ENCODE results near the gene TCN2. TPM values are rescaled to one million over a fixed set of nuclear protein-coding genes. Genes with fewer than 3 reads are reported as not detected.

TCN2 gene
- total RNA-seq, 1 experiment from 2014 or later = 0.93 TPM

GRCh38 chr22:30665266-30665665, 58.3 kb downstream of the TCN2 start:
- no peak for DNase-seq
- Histone ChIP-seq H2AFZ (ENCODE audit: low read length) (no peak overlapping the region), H3K9me2 (replicated peaks; ENCODE audit: insufficient read depth, low read length) (no peaks in the 10 kb centered on the region), H3K27me3 (ENCODE audit: low read length) (no peaks in the 10 kb centered on the region), H3K36me3 (ENCODE audit: insufficient read depth, low read length) (no peaks in the 10 kb centered on the region), H3K4me2 (ENCODE audit: low read depth, low read length, poor library complexity, severe bottlenecking) (no peak overlapping the region), H3K4me1 (ENCODE audit: low read length) (peaks cover 19% of the 10 kb centered on the region), H4K20me1 (ENCODE audit: insufficient read depth, low read depth, low read length) (no peaks in the 10 kb centered on the region), H3K27ac (ENCODE audit: low read length) (no peak overlapping the region), H3K9ac (ENCODE audit: low read length) (no peak overlapping the region), H3K4me3 (ENCODE audit: low read length) (no peak overlapping the region), H3K79me2 (ENCODE audit: low read length) (no peaks in the 10 kb centered on the region), H3K9me3 (ENCODE audit: low read length) (no peaks in the 10 kb centered on the region)

DNA sequence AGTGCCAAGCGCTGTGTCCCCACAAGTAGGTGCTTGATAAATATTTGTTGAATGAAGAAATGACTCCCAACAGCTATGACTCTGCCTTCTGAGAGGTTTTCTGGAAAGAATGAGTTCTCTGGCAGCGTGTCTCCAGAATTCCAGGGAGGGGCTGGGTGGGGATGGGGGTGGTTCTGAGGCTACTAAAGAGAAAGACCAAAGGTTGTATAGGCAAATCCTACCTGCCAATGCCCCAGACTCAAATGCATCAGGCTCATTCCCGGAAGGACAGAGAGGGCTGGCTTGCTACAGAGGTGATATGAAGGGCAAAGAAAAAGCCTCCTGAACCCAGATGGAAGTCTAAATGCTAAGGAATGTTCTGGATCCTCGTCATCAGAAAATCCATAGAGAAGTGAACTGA, 58.8 kb downstream of the TCN2 start:
- Histone ChIP-seq H3K4me3 (ENCODE audit: low read length) (no peak overlapping the region), H2AFZ (ENCODE audit: low read length) (no peak overlapping the region), H3K79me2 (ENCODE audit: low read length) (no peaks in the 10 kb centered on the region), H3K9ac (ENCODE audit: low read length) (no peak overlapping the region), H3K27me3 (ENCODE audit: low read length) (no peaks in the 10 kb centered on the region), H3K36me3 (ENCODE audit: insufficient read depth, low read length) (no peaks in the 10 kb centered on the region), H3K9me3 (ENCODE audit: low read length) (no peaks in the 10 kb centered on the region), H3K27ac (ENCODE audit: low read length) (no peak overlapping the region), H4K20me1 (ENCODE audit: insufficient read depth, low read depth, low read length) (no peaks in the 10 kb centered on the region), H3K4me1 (ENCODE audit: low read length) (peaks cover 19% of the 10 kb centered on the region), H3K4me2 (ENCODE audit: low read depth, low read length, poor library complexity, severe bottlenecking) (peak overlapping the region; percentile 15), H3K9me2 (replicated peaks; ENCODE audit: insufficient read depth, low read length) (no peaks in the 10 kb centered on the region)
- no peak for DNase-seq

DNA sequence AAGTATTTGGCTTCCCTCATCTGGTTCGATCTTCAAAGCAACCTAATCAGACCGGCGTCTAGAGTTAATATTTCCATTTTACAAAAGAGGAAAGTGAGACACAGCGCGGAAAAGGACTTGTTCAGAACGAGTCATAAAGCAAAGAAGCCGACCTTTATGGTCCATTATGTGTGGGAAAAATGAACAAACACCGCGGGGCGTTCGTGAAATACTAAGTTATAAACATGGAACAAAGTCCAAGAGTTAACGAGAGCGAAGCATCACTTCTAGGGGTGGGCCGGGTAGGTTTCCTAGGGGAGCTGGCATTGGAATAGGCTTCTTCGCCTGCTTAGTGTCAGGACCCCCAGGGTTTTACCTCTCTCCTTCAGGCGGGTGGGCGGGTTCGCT, 60.1 kb downstream of the TCN2 start:
- Histone ChIP-seq H3K4me3 (ENCODE audit: low read length) (peak overlapping the region; percentile 86), H3K27ac (ENCODE audit: low read length) (no peak overlapping the region), H3K27me3 (ENCODE audit: low read length) (no peaks in the 10 kb centered on the region), H3K36me3 (ENCODE audit: insufficient read depth, low read length) (no peaks in the 10 kb centered on the region), H3K4me1 (ENCODE audit: low read length) (peaks cover 19% of the 10 kb centered on the region), H2AFZ (ENCODE audit: low read length) (peak overlapping the region; percentile 78), H4K20me1 (ENCODE audit: insufficient read depth, low read depth, low read length) (no peaks in the 10 kb centered on the region), H3K9me3 (ENCODE audit: low read length) (no peaks in the 10 kb centered on the region), H3K9me2 (replicated peaks; ENCODE audit: insufficient read depth, low read length) (no peaks in the 10 kb centered on the region), H3K4me2 (ENCODE audit: low read depth, low read length, poor library complexity, severe bottlenecking) (peak overlapping the region; percentile 95), H3K79me2 (ENCODE audit: low read length) (no peaks in the 10 kb centered on the region), H3K9ac (ENCODE audit: low read length) (peak overlapping the region; percentile 77)
- DNase-seq = peak; percentile 42

DNA sequence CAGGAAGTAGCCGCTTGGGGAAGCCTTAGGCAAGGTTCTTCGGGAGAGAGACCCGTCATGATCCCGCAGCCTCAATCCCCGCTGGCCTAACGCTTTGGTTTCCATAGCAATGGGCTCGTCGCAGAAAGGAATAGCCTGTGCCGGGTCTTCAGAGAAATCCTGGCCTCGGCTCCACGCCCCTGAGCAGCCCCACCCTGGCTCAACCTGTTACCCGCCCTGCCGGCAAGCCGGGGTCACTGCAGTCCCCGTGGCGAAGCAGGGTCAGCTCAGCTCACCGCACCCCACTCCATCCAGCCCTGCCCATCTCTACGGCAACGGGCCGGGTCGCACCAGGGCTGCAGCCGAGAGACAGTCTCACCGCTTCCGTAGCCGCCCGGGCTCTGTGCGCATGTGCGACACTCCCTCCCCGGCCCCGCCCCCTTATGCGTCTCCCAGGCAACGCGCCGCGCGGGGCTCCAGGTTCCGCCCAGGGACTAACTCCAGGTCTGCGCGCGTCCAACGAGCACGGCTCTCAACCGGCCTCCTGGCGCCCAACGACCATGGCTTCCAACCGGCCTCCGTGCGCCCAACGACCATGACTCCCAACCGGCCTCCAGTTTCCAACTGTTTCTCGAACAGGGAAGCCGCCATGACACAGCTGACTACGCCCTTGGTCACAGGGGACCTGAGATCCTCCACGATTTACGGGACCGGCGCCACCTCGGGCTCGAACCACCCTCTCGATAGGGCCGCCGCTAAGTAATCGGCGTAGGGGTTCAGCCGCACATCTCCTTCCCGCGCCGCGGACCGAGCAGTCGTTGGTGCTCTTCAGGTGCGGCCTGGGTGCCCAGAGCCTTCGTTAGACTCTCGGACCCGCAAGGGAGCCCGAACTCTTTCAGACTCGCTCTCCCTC, 60.8 kb downstream of the TCN2 start, which contains the start of gene DUSP18:
Gene DUSP18, minus strand, starts transcription at position 382 of the 892 bp plus-strand sequence. CDS start 3,872 bp downstream, outside the sequence.
- Histone ChIP-seq H3K9me3 (ENCODE audit: low read length) (no peaks in the 10 kb centered on the region), H3K9ac (ENCODE audit: low read length) (peak within 1 kb of the TSS; percentile 77), H3K4me2 (ENCODE audit: low read depth, low read length, poor library complexity, severe bottlenecking) (peak within 1 kb of the TSS; percentile 95), H4K20me1 (ENCODE audit: insufficient read depth, low read depth, low read length) (no peaks in the 10 kb centered on the region), H3K36me3 (ENCODE audit: insufficient read depth, low read length) (no peaks in the 10 kb centered on the region), H3K27ac (ENCODE audit: low read length) (no peak within 1 kb of the TSS), H3K4me1 (ENCODE audit: low read length) (peaks cover 19% of the 10 kb centered on the region), H2AFZ (ENCODE audit: low read length) (peak within 1 kb of the TSS; percentile 78), H3K9me2 (replicated peaks; ENCODE audit: insufficient read depth, low read length) (no peaks in the 10 kb centered on the region), H3K27me3 (ENCODE audit: low read length) (no peaks in the 10 kb centered on the region), H3K79me2 (ENCODE audit: low read length) (no peaks in the 10 kb centered on the region), H3K4me3 (ENCODE audit: low read length) (peak within 1 kb of the TSS; percentile 86)
- peak; percentile 96 for DNase-seq

DNA sequence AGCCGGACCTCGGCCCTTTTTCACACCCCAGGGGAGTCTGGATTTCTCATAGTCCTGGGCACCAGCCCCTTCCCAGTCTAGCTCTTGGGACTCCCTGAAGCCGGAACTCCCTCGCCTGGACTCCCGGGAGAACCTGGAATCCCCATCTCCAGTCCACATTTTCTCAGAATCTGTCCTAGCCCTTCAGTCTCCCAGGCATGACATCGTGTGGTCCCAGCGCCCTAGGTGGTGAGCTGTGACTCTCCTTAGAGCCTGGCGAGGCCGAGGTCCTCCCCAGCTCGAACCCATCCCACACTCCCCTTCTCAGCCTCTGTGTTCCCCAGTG, 61.4 kb downstream of the TCN2 start:
- Histone ChIP-seq H3K4me2 (ENCODE audit: low read depth, low read length, poor library complexity, severe bottlenecking) (peak overlapping the region; percentile 95), H3K36me3 (ENCODE audit: insufficient read depth, low read length) (no peaks in the 10 kb centered on the region), H3K4me3 (ENCODE audit: low read length) (peak overlapping the region; percentile 86; the same call in 1 of the 2 replicates), H3K79me2 (ENCODE audit: low read length) (no peaks in the 10 kb centered on the region), H3K27ac (ENCODE audit: low read length) (no peak overlapping the region), H3K9me3 (ENCODE audit: low read length) (no peaks in the 10 kb centered on the region), H4K20me1 (ENCODE audit: insufficient read depth, low read depth, low read length) (no peaks in the 10 kb centered on the region), H3K9me2 (replicated peaks; ENCODE audit: insufficient read depth, low read length) (no peaks in the 10 kb centered on the region), H3K27me3 (ENCODE audit: low read length) (no peaks in the 10 kb centered on the region), H3K4me1 (ENCODE audit: low read length) (peaks cover 19% of the 10 kb centered on the region), H3K9ac (ENCODE audit: low read length) (no peak overlapping the region), H2AFZ (ENCODE audit: low read length) (no peak overlapping the region; the same call in 1 of the 2 replicates)
- DNase-seq = no peak

DNA sequence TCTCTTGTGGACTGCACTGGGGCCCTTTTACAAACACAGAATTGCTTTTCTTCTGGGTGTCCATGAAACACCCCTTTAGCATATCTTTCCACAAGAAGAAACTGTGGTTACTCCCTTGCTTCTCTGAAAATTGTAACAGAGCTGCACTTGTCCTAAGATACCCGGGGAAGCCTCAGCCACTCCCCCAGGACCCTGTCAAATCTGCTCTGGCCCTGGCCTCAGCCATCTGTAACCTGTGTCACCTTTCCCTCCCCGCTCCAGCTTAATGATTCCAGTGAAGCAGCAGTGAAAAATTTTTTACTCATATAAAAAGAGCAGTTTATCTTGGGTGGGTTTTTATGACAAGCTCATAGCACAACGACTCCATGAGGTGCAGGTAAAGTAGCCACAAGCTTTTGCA, 64.1 kb downstream of the TCN2 start:
- Histone ChIP-seq H3K4me3 (ENCODE audit: low read length) (no peak overlapping the region), H3K4me2 (ENCODE audit: low read depth, low read length, poor library complexity, severe bottlenecking) (no peak overlapping the region), H3K27me3 (ENCODE audit: low read length) (no peaks in the 10 kb centered on the region), H3K9ac (ENCODE audit: low read length) (no peak overlapping the region), H3K9me2 (replicated peaks; ENCODE audit: insufficient read depth, low read length) (no peaks in the 10 kb centered on the region), H3K36me3 (ENCODE audit: insufficient read depth, low read length) (no peaks in the 10 kb centered on the region), H3K4me1 (ENCODE audit: low read length) (peaks cover 17% of the 10 kb centered on the region), H3K9me3 (ENCODE audit: low read length) (no peaks in the 10 kb centered on the region), H4K20me1 (ENCODE audit: insufficient read depth, low read depth, low read length) (no peaks in the 10 kb centered on the region), H3K27ac (ENCODE audit: low read length) (no peak overlapping the region), H2AFZ (ENCODE audit: low read length) (no peak overlapping the region), H3K79me2 (ENCODE audit: low read length) (no peaks in the 10 kb centered on the region)
- no peak for DNase-seq

DNA sequence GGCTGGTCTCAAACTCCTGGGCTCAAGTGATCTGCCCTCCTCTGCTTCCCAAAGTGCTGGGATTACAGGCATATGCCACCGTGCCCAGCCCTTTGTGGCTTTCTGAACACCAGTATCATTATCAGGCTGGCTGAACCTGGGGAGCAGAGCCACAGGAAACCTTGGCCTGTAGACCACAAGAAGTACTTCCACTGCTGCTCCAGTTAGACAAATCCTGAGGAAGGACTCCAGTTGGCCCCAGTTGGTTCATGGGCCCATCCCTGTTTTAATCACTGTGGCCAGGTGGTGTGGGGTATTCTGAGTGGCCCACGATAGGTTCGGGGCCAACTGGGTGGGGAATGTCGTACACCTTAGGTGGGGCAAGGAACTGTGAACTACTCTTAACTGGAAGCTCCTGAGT, 66.2 kb downstream of the TCN2 start:
- Histone ChIP-seq H3K9me2 (replicated peaks; ENCODE audit: insufficient read depth, low read length) (no peaks in the 10 kb centered on the region), H4K20me1 (ENCODE audit: insufficient read depth, low read depth, low read length) (no peaks in the 10 kb centered on the region)
- no peak for DNase-seq

DNA sequence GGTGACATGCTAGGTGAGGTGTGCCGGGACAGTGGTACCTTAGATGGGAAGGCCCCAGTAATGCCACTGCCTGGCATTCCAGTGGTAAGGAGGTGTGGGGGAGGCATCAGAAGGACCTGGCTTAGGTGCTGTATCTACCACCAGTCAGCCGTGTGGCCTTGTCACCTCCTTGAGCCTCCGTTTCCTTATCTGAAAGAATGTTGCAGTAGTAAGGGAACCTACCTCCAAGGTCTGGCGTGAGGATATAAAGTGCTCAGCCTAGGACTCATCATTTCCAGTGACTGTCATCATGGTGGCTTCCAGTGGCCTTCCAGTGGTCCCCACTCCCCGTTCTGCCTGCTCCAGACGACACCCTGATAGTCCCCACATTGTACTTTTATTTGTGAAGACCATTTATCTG, 67.5 kb downstream of the TCN2 start:
- no peak overlapping the region for H3K9ac ChIP-seq (ENCODE audit: low read length)
- no peak overlapping the region for H3K4me2 ChIP-seq (ENCODE audit: low read depth, low read length, poor library complexity, severe bottlenecking)
- H3K9me2 ChIP-seq (replicated peaks; ENCODE audit: insufficient read depth, low read length) = no peaks in the 10 kb centered on the region
- no peak overlapping the region for H2AFZ ChIP-seq (ENCODE audit: low read length)
- no peaks in the 10 kb centered on the region for H3K9me3 ChIP-seq (ENCODE audit: low read length)
- no peak for DNase-seq
- no peaks in the 10 kb centered on the region for H3K27me3 ChIP-seq (ENCODE audit: low read length)
- H3K4me1 ChIP-seq (ENCODE audit: low read length) = no peaks in the 10 kb centered on the region
- no peaks in the 10 kb centered on the region for H3K79me2 ChIP-seq (ENCODE audit: low read length)
- no peaks in the 10 kb centered on the region for H3K36me3 ChIP-seq (ENCODE audit: insufficient read depth, low read length)
- no peak overlapping the region for H3K4me3 ChIP-seq (ENCODE audit: low read length)
- H3K27ac ChIP-seq (ENCODE audit: low read length) = no peak overlapping the region
- H4K20me1 ChIP-seq (ENCODE audit: insufficient read depth, low read depth, low read length) = no peaks in the 10 kb centered on the region

More for the DNA sequence above, 66.2 kb downstream of the TCN2 start:
- H3K4me1 ChIP-seq (ENCODE audit: low read length) = peaks cover 1% of the 10 kb centered on the region
- H3K4me2 ChIP-seq (ENCODE audit: low read depth, low read length, poor library complexity, severe bottlenecking) = no peak overlapping the region
- no peaks in the 10 kb centered on the region for H3K36me3 ChIP-seq (ENCODE audit: insufficient read depth, low read length)
- no peak overlapping the region for H3K4me3 ChIP-seq (ENCODE audit: low read length)
- H3K27me3 ChIP-seq (ENCODE audit: low read length) = no peaks in the 10 kb centered on the region
- no peak overlapping the region for H3K9ac ChIP-seq (ENCODE audit: low read length)
- no peaks in the 10 kb centered on the region for H3K79me2 ChIP-seq (ENCODE audit: low read length)
- no peak overlapping the region for H2AFZ ChIP-seq (ENCODE audit: low read length)
- no peaks in the 10 kb centered on the region for H3K9me3 ChIP-seq (ENCODE audit: low read length)
- H3K27ac ChIP-seq (ENCODE audit: low read length) = no peak overlapping the region
